ENCODE results near the gene CEP112. TPM values are rescaled to one million over a fixed set of nuclear protein-coding genes. Genes with fewer than 3 reads are reported as not detected.

The CEP112 gene
- total and polyA plus RNA-seq, 2 of the 8 experiments (the other 6 are each of a cell fraction or from before 2014, with no cell fraction given) = 0.62 to 3.1 TPM

GRCh38 chr17:65941356-65941899, 250.5 kb downstream of the CEP112 start:
- no peak for FAIRE-seq
- Histone ChIP-seq H2BK12ac (ENCODE audit: low read depth, low read length) (no peak overlapping the region), H2BK5ac (ENCODE audit: low read depth, low read length) (no peak overlapping the region), H3K36me3 (ENCODE audit: control insufficient read depth in 2 of 4, insufficient read depth in 4 of 4, low read length in 3 of 4) (no peaks in the 10 kb centered on the region), H3K9me3 (ENCODE audit: insufficient read depth in 2 of 2, low read depth in 1 of 2, low read length in 1 of 2) (peaks cover 0 to 5% of the 10 kb centered on the region in 2 experiments; a peak in 1 of 4 replicates), H4K8ac (ENCODE audit: extremely low read depth, insufficient read depth, low read length) (no peak overlapping the region), H3K23ac (ENCODE audit: insufficient read length) (no peak overlapping the region), H3K4ac (replicated peaks; ENCODE audit: insufficient read length, low read depth, low read length) (no peak overlapping the region), H3K4me3 (ENCODE audit: extremely low read depth in 1 of 4, insufficient read depth in 2 of 4, low read depth in 3 of 4, low read length in 4 of 4) (no peak overlapping the region), H2BK20ac (ENCODE audit: low read length) (no peak overlapping the region), H3K4me2 (ENCODE audit: insufficient read depth in 1 of 2, low read depth in 2 of 2, low read length in 2 of 2) (no peak overlapping the region), H3K18ac (ENCODE audit: extremely low read depth, low read length) (no peak overlapping the region), H2BK120ac (replicated peaks; ENCODE audit: low read depth, low read length) (no peak overlapping the region), H4K91ac (replicated peaks; ENCODE audit: insufficient read length, low read length) (no peak overlapping the region), H3K79me1 (ENCODE audit: low read depth, low read length) (no peaks in the 10 kb centered on the region), H3K9ac (replicated peaks in 1 of 4; ENCODE audit: extremely low read depth in 1 of 4, low read depth in 3 of 4, low read length in 3 of 4) (no peak overlapping the region), H3K27me3 (replicated peaks in 1 of 4; ENCODE audit: control insufficient read depth in 3 of 4, extremely low read depth in 1 of 4, insufficient read depth in 3 of 4, low read length in 3 of 4) (no peaks in the 10 kb centered on the region), H4K5ac (ENCODE audit: insufficient read length, low read depth, low read length) (no peak overlapping the region), H2AK5ac (ENCODE audit: low read depth, low read length) (no peak overlapping the region), H3K27ac (ENCODE audit: low read depth, low read length) (no peak overlapping the region), H3K56ac (replicated peaks; ENCODE audit: insufficient read length, low read depth, low read length) (no peak overlapping the region), H2AFZ (ENCODE audit: low read length) (no peak overlapping the region), H3K4me1 (replicated peaks in 1 of 4; ENCODE audit: control insufficient read depth in 3 of 4, insufficient read depth in 4 of 4, low read length in 3 of 4) (no peaks in the 10 kb centered on the region), H2BK15ac (ENCODE audit: low read length) (no peak overlapping the region), H3K79me2 (ENCODE audit: control insufficient read depth in 1 of 2, insufficient read depth in 2 of 2, low read length in 2 of 2) (no peaks in the 10 kb centered on the region), H4K20me1 (replicated peaks in 1 of 2; ENCODE audit: control insufficient read depth in 1 of 2, insufficient read depth in 2 of 2, low read length in 2 of 2) (no peaks in the 10 kb centered on the region), H3K14ac (ENCODE audit: insufficient read length) (no peak overlapping the region), H3K23me2 (ENCODE audit: low read depth, low read length) (no peaks in the 10 kb centered on the region)
- ChIA-PET POLR2A (ENCODE audit: partially characterized antibody) (no interaction called here), CTCF (ENCODE audit: partially characterized antibody) (interaction anchor here (1.0 to 1.8 kb wide), 3 partner anchors 18 to 37 kb away, joined by 3 to 6 read pairs (median 4); no protein-coding TSS in a partner anchor)
- DNase-seq (ENCODE audit: low read depth in 1 of 2, low spot score in 2 of 2) = no peak
- TF ChIP-seq CTCF (IDR thresholded peaks at IDR 0.05; ENCODE audit: control extremely low read depth in 1 of 3, insufficient read depth in 1 of 3, low read depth in 1 of 3, low read length in 3 of 3) (peak in 1 of 3 experiments; percentile 6; a peak in 1 of 4 replicates), KDM5A (IDR thresholded peaks at IDR 0.05; ENCODE audit: low read length) (no peak)
- WGBS, 2 experiments (ENCODE audit: extremely low coverage in 1 of 2, insufficient coverage in 1 of 2, insufficient read length in 1 of 2, insufficient replicate concordance in 2 of 2, low coverage in 1 of 2, low lambda C conversion rate in 2 of 2, missing lambda C conversion rate in 1 of 2) = 90% methylated on average over 4 of the region's 4 CpGs; no CpG with 5 or more reads in 1 of the 2 experiments

Measured in H1 (cell line).